Lower leg skin (tissue), 4 donors: ENCODE measurements around the gene OTUB1. TPM values are rescaled to one million over a fixed set of nuclear protein-coding genes. Genes with fewer than 3 reads are reported as not detected.

Experiments used
- DNase-seq, 2 donors: peaks; one replicate each; pipeline ENCODE4 v3.0.0-alpha.2; 2019; ENCODE audit warnings: low spot score in 2 of 2
- H3K4me3 ChIP-seq: fragments of 200-600 bp; sonication (generic); 2 replicates; pipeline ENCODE4 v1.5.1; 2017; ENCODE audit warnings: mild to moderate bottlenecking, low read depth; ENCODE audit not compliant: poor library complexity, severe bottlenecking
- CTCF ChIP-seq, 3 donors: fragments of 450-650 bp; IDR thresholded peaks; one replicate each; pipeline ENCODE4 v1.5.1; 2016; ENCODE audit warnings: antibody characterized with exemption in 3 of 3, mild to moderate bottlenecking in 3 of 3, moderate library complexity in 2 of 3
- POLR2A ChIP-seq, 2 donors: fragments of 450-650 bp; IDR thresholded peaks; one replicate each; pipeline ENCODE4 v1.6.1; 2016 to 2017; ENCODE audit warnings: antibody characterized with exemption in 2 of 2, mild to moderate bottlenecking in 1 of 2, moderate library complexity in 1 of 2
- WGBS, 2 donors: methylation state at CpG; one replicate each; pipeline ENCODE4 v1.1.5; 2018; 5-methylcytosine and 5-hydroxymethylcytosine counted together
- intact Hi-C: fragments of 100-400 bp; cut with DNase I; formaldehyde crosslinking; loops from one replicate; pipeline ENCODE4 v1.15.0; 2023; ENCODE audit warnings: low total_unique reads
- total RNA-seq, 4 donors: library from RNA; depleted of rRNA; stranded (reverse); fragments of >200 nt; gene quantifications; one replicate each; pipeline ENCODE4 v1.1.0, GENCODE V29; 2016

Gene OTUB1
- total RNA-seq, 4 donors from 2014 or later, result 48.8 to 94.8 (median 81.7) TPM

GRCh38 chr11:64015935-64016845 is 30.0 kb downstream of the OTUB1 start:
- 81 to 89% methylated on average over 30 to 32 of the region's 35 CpGs for WGBS, 2 donors
- no peak for DNase-seq
- intact Hi-C loops, result no loop called here
- TF ChIP-seq CTCF (IDR thresholded peaks at IDR 0.05), result no peak
- TF ChIP-seq POLR2A (IDR thresholded peaks at IDR 0.05), result no peak
- H3K4me3 ChIP-seq, result no peak overlapping the region

DNA sequence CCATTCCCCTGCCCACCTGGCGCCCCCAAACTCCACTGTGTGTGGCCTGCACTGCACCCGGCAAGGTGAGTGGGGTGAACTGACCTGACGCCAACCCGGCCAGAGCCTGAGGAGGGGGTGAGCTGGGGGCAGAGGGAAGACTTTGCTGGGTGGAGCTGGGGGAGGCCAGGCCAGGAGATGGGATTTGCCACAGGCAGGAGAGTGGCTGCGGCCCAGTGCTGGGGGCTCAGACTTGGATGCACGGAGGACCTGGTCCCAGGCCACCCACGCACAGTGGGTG is 31.6 kb downstream of the OTUB1 start:
- 71 to 86% methylated on average over 5 to 7 of the region's 7 CpGs for WGBS, 2 donors
- intact Hi-C loops, result no loop called here
- TF ChIP-seq CTCF (IDR thresholded peaks at IDR 0.05) (no peak), POLR2A (IDR thresholded peaks at IDR 0.05) (no peak)
- no peak overlapping the region for H3K4me3 ChIP-seq
- no peak for DNase-seq

DNA sequence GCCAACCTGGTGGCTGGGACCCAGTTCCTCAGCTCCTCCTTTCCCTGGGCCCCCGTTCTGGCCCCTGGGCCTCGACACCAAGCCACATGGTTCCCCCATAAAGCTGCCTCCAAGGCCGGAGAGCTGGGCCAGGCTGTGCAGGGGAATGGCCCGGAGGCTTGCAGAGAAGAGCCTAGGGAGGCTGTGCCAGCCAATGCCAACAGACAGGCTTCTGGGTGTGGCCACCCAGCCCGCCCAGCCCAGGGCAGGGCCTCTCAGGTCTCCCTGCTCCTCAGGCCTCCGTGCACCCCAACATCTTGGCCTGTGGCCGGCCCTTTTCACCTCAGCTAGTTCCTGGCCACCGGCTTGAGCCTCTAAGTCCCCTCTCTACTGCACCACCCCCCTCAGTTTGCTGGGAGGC is 32.1 kb downstream of the OTUB1 start:
- 59 to 68% methylated on average over 4 to 8 of the region's 8 CpGs for WGBS, 2 donors
- no peak overlapping the region for H3K4me3 ChIP-seq
- no peak for DNase-seq
- intact Hi-C loops, result no loop called here
- no peak for TF ChIP-seq POLR2A (IDR thresholded peaks at IDR 0.05)
- no peak for TF ChIP-seq CTCF (IDR thresholded peaks at IDR 0.05)

GRCh38 chr11:64019106-64020037 is 33.1 kb downstream of the OTUB1 start:
- DNase-seq, result no peak
- no peak for TF ChIP-seq CTCF (IDR thresholded peaks at IDR 0.05)
- TF ChIP-seq POLR2A (IDR thresholded peaks at IDR 0.05), result no peak
- intact Hi-C loops, result no loop called here
- 74 to 77% methylated on average over 20 to 22 of the region's 27 CpGs for WGBS, 2 donors
- H3K4me3 ChIP-seq, result no peak overlapping the region

GRCh38 chr11:64020976-64021756 is 34.9 kb downstream of the OTUB1 start:
- WGBS, 2 donors, result 65 to 67% methylated on average over 16 to 17 of the region's 22 CpGs
- no peak for DNase-seq
- H3K4me3 ChIP-seq, result no peak overlapping the region
- intact Hi-C loops, result no loop called here
- no peak for TF ChIP-seq CTCF (IDR thresholded peaks at IDR 0.05)
- no peak for TF ChIP-seq POLR2A (IDR thresholded peaks at IDR 0.05)
